IMR-90 (cell line): ENCODE results near the gene WDR37.

Source experiments
- CEBPB ChIP-seq: IDR thresholded peaks from 2 replicates; pipeline ENCODE4 v1.6.1; 2012; ENCODE audit warnings: low read depth, low read length, improper control_type of control experiment
- MAFK ChIP-seq: IDR thresholded peaks from 2 replicates; pipeline ENCODE4 v1.6.1; 2012; ENCODE audit warnings: low read depth, low read length, improper control_type of control experiment
- MAZ ChIP-seq: IDR thresholded peaks from 2 replicates; pipeline ENCODE4 v1.6.1; 2012; ENCODE audit warnings: low read depth, mild to moderate bottlenecking, low read length, improper control_type of control experiment, moderate library complexity, borderline replicate concordance
- POLR2A ChIP-seq: IDR thresholded peaks from 2 replicates; pipeline ENCODE4 v1.6.1; 2012; ENCODE audit warnings: mild to moderate bottlenecking, low read depth, low read length
- RAD21 ChIP-seq: IDR thresholded peaks from 2 replicates; pipeline ENCODE4 v1.6.1; 2012; ENCODE audit warnings: low read length, improper control_type of control experiment
- RFX5 ChIP-seq: IDR thresholded peaks from 2 replicates; pipeline ENCODE4 v1.8.0; 2012; ENCODE audit warnings: low read depth, mild to moderate bottlenecking, low read length, moderate library complexity
- TF ChIP-seq, protein P1 (sequence below): conservative IDR thresholded peaks from 2 replicates; pipeline ENCODE4 v1.5.1; 2012; ENCODE audit warnings: mild to moderate bottlenecking, low read depth, low read length, improper control_type of control experiment
- TF ChIP-seq, protein P2 (sequence below): fragments of 150-350 bp; IDR thresholded peaks from 2 replicates; pipeline ENCODE4 v1.6.1; 2017; ENCODE audit warnings: mild to moderate bottlenecking, antibody characterized with exemption, low read length, low read depth
- TF ChIP-seq, protein P3 (sequence below): fragments of 150-350 bp; IDR thresholded peaks from 2 replicates; pipeline ENCODE4 v1.6.1; 2016; ENCODE audit warnings: low read depth, mild to moderate bottlenecking, low read length, moderate library complexity, borderline replicate concordance

DNA sequence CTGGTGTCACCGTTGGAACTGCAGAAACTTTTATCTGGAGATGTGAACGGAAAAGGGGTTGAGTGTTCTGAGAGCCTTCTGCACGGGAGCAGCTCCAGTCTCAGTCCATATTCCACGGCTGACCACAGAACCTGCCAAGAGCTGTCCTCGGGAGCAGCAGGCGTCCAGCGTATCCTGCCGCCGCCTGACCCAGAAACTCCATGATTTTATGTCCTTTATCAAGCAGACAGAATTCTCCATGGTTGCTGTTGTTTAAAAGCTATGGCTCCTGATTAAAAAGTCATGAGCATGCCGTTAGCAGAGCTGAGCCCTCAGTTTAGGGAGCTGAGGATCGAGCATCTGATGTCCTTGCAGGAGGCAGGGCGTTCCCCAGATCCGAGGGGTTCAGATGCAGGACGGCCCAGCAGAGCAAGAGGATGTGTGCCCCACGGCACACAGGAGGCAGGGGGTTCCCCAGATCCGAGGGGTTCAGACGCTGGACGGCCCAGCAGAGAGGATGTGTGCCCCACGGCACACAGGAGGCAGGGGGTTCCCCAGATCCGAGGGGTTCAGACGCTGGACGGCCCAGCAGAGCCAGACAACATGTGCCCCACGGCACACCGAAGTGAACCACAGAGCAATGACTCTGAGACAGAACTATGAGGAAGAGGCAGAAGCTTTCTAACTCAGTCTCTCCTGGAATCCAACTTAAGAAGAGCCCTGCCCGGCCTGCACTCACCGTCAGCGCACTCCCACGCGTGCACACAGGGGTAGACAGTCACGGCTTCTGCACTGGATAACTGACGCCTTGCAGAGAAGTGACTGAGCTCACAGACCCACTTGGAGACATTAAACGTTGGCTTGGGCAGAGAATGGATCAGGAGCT lies 96.4 kb downstream of the WDR37 start:
- TF ChIP-seq, protein P1, sequence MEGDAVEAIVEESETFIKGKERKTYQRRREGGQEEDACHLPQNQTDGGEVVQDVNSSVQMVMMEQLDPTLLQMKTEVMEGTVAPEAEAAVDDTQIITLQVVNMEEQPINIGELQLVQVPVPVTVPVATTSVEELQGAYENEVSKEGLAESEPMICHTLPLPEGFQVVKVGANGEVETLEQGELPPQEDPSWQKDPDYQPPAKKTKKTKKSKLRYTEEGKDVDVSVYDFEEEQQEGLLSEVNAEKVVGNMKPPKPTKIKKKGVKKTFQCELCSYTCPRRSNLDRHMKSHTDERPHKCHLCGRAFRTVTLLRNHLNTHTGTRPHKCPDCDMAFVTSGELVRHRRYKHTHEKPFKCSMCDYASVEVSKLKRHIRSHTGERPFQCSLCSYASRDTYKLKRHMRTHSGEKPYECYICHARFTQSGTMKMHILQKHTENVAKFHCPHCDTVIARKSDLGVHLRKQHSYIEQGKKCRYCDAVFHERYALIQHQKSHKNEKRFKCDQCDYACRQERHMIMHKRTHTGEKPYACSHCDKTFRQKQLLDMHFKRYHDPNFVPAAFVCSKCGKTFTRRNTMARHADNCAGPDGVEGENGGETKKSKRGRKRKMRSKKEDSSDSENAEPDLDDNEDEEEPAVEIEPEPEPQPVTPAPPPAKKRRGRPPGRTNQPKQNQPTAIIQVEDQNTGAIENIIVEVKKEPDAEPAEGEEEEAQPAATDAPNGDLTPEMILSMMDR = no peak
- TF ChIP-seq, protein P2, sequence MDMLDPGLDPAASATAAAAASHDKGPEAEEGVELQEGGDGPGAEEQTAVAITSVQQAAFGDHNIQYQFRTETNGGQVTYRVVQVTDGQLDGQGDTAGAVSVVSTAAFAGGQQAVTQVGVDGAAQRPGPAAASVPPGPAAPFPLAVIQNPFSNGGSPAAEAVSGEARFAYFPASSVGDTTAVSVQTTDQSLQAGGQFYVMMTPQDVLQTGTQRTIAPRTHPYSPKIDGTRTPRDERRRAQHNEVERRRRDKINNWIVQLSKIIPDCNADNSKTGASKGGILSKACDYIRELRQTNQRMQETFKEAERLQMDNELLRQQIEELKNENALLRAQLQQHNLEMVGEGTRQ = no peak
- TF ChIP-seq RAD21 (no peak), MAZ (no peak), RFX5 (no peak), POLR2A (no peak), CEBPB (no peak), MAFK (no peak)
- TF ChIP-seq, protein P3, sequence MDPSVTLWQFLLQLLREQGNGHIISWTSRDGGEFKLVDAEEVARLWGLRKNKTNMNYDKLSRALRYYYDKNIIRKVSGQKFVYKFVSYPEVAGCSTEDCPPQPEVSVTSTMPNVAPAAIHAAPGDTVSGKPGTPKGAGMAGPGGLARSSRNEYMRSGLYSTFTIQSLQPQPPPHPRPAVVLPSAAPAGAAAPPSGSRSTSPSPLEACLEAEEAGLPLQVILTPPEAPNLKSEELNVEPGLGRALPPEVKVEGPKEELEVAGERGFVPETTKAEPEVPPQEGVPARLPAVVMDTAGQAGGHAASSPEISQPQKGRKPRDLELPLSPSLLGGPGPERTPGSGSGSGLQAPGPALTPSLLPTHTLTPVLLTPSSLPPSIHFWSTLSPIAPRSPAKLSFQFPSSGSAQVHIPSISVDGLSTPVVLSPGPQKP = no peak
